Heart left ventricle (tissue), 16 donors: ENCODE data around the gene MAN2B2. TPM values are rescaled to one million over a fixed set of nuclear protein-coding genes. Genes with fewer than 3 reads are reported as not detected.

ENCODE experiments used
- ATAC-seq, 4 donors: fragments of 200-7000 bp; cut with Tn5 transposase; one replicate each; pipeline ENCODE4 v1.9.1; 2020 to 2022; ENCODE audit warnings: moderate library complexity in 4 of 4, mild to moderate bottlenecking in 3 of 4, moderate number of reproducible peaks in 1 of 4
- DNase-seq, 5 donors: peaks; one replicate each; pipeline ENCODE4 v3.0.0-alpha.2; 2020
- H3K27ac ChIP-seq, 12 donors: fragments of 200-600 bp; sonication (generic) in 4 of 12; one replicate each; pipeline versions ENCODE4 v1.5.0 to v1.8.0; 2016 to 2022; ENCODE audit warnings: mild to moderate bottlenecking in 2 of 12
- H3K27me3 ChIP-seq, 9 donors: fragments of 200-600 bp; sonication (generic) in 2 of 9; one replicate each; pipeline versions ENCODE4 v1.5.1 to v1.8.0; 2016 to 2022; ENCODE audit warnings: mild to moderate bottlenecking in 3 of 9
- H3K36me3 ChIP-seq, 9 donors: fragments of 200-600 bp; sonication (generic) in 2 of 9; one replicate each; pipeline versions ENCODE4 v1.5.0 to v1.8.0; 2018 to 2022; ENCODE audit warnings: mild to moderate bottlenecking in 2 of 9
- H3K4me1 ChIP-seq, 12 donors: fragments of 200-600 bp; sonication (generic) in 4 of 12; one replicate each; pipeline versions ENCODE4 v1.5.0 to v1.8.0; 2016 to 2022; ENCODE audit warnings: mild to moderate bottlenecking in 3 of 12
- H3K4me3 ChIP-seq, 12 donors: fragments of 200-600 bp; sonication (generic) in 4 of 12; one replicate each; pipeline versions ENCODE4 v1.5.0 to v1.8.0; 2017 to 2022; ENCODE audit warnings: mild to moderate bottlenecking in 9 of 12, moderate library complexity in 4 of 12
- H3K9me3 ChIP-seq, 12 donors: fragments of 200-600 bp; sonication (generic) in 4 of 12; one replicate each; pipeline versions ENCODE4 v1.5.0 to v1.8.0; 2016 to 2022; ENCODE audit warnings: mild to moderate bottlenecking in 1 of 12
- POLR2A ChIP-seq, 2 donors: fragments of 450-650 bp; IDR thresholded peaks; one replicate each; pipeline ENCODE4 v1.6.1; 2017; ENCODE audit warnings: antibody characterized with exemption in 2 of 2, mild to moderate bottlenecking in 2 of 2, moderate library complexity in 2 of 2
- WGBS, 4 donors: extraction: QIAGEN DNeasy Blood & Tissue Kit in 2 of 4; methylation state at CpG; one replicate each; pipeline versions ENCODE4 v1.1.5 to v1.1.7; 2013 to 2018; 5-methylcytosine and 5-hydroxymethylcytosine counted together
- intact Hi-C, 10 donors: fragments of 100-400 bp; cut with DNase I; formaldehyde crosslinking; loops; one replicate each; pipeline versions ENCODE4 v1.11.1 to v1.14.2; 2022
- polyA plus RNA-seq, 2 donors: library from polyadenylated mRNA; stranded (reverse); fragments of 200-250 nt; gene quantifications; one replicate each; pipeline ENCODE4 v1.2.3, GENCODE V29; 2013
- total RNA-seq, 9 donors: library from RNA; depleted of rRNA in 2 of 9; stranded (reverse); fragments of >200 nt in 2 of 9; fragmentation: NEBNext Ultra II Directional in 3 of 9; extraction: Animal tissue kit (Norgen Biotek cat#: 25700) in 3 of 9; gene quantifications; one replicate each; pipeline versions ENCODE4 v1.1.0 to v1.2.4, GENCODE V29; 2016 to 2023
- TF ChIP-seq, protein P1 (sequence below), 12 donors: fragments of 200-600 bp; sonication (generic) in 4 of 12; IDR thresholded peaks; one replicate each; pipeline versions ENCODE4 v1.5.0 to v1.8.0; 2018 to 2022; ENCODE audit warnings: antibody characterized with exemption in 12 of 12, mild to moderate bottlenecking in 5 of 12
- donor health status: ischemic (EF 13 %, LVEDD 7.1; RV severe dilation, severe dysfunction).
- donor health status: healthy with polysubstance abuse.
- donor health status: DM: no; HTN: yes; CAD: no.
- donor health status: DM: no; HTN: no; CAD: no.
- donor health status: ischemic (EF 25% LVEDD 6.9; RV normal size, moderate dysfunction).
- donor health status: ischemic (EF 25% LVEDD 5.7; RV mildly dilated, moderate dysfunction).
- donor health status: healthy.
- donor health status: DM: yes; HTN: yes; CAD: no.
- donor health status: ischemic (EF 35%, LVEDD 5.7; RV mildly dilated, moderate dysfunction).
- donor health status: nonischemic (EF 11% LVEDD 7.7; RV severe dilation, severe dysfunction).
- donor health status: DM: yes; HTN: yes; CAD: no.
- donor health status: PGD.
- donor health status: ischemic (EF 29% LVEDD 5.4; RV normal size, mild dysfunction).
- donor health status: nonischemic (EF 23%, LVEDD 6.1; RV moderate dilation, normal function).

Gene MAN2B2
- total and polyA plus RNA-seq, 11 donors, result 4.4 to 33.6 (median 19.8) TPM

DNA sequence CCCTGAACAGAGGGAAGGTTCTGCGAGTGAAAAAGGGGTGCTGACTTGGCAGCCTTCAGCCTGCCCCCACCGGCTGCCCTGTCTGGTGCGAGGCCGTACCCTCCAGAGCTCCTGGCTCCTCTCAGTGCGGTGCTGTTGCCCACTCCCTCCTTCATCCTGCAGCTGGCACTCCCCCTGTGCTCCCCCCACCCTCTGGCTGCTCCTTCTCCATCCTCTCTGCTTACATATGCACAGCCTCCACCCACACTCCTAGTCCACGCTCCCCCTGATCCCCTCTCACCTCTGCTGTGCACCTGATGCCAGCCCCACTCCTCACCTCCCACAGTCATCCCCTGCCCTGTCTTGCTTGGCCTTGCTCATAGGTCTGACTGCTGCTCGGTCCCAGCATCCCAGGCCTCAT, 9.9 kb downstream of the MAN2B2 start:
- TF ChIP-seq, protein P1, sequence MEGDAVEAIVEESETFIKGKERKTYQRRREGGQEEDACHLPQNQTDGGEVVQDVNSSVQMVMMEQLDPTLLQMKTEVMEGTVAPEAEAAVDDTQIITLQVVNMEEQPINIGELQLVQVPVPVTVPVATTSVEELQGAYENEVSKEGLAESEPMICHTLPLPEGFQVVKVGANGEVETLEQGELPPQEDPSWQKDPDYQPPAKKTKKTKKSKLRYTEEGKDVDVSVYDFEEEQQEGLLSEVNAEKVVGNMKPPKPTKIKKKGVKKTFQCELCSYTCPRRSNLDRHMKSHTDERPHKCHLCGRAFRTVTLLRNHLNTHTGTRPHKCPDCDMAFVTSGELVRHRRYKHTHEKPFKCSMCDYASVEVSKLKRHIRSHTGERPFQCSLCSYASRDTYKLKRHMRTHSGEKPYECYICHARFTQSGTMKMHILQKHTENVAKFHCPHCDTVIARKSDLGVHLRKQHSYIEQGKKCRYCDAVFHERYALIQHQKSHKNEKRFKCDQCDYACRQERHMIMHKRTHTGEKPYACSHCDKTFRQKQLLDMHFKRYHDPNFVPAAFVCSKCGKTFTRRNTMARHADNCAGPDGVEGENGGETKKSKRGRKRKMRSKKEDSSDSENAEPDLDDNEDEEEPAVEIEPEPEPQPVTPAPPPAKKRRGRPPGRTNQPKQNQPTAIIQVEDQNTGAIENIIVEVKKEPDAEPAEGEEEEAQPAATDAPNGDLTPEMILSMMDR (IDR thresholded peaks at IDR 0.05), result no peak
- no peak for TF ChIP-seq POLR2A (IDR thresholded peaks at IDR 0.05)
- WGBS, 4 donors, result 93 to 98% (median 94%) methylated on average over 7 of the region's 7 CpGs
- ATAC-seq (no peak), DNase-seq (no peak)
- H3K9me3 ChIP-seq, result peaks cover 0 to 27% (median 1%) of the 10 kb centered on the region in 12 donors
- H3K36me3 ChIP-seq, result peaks cover 0 to 58% (median 28%) of the 10 kb centered on the region in 9 donors
- H3K27ac ChIP-seq, result no peak overlapping the region
- H3K4me3 ChIP-seq, result no peak overlapping the region
- intact Hi-C loops, result no loop called here
- no peaks in the 10 kb centered on the region for H3K4me1 ChIP-seq
- H3K27me3 ChIP-seq, result no peaks in the 10 kb centered on the region

DNA sequence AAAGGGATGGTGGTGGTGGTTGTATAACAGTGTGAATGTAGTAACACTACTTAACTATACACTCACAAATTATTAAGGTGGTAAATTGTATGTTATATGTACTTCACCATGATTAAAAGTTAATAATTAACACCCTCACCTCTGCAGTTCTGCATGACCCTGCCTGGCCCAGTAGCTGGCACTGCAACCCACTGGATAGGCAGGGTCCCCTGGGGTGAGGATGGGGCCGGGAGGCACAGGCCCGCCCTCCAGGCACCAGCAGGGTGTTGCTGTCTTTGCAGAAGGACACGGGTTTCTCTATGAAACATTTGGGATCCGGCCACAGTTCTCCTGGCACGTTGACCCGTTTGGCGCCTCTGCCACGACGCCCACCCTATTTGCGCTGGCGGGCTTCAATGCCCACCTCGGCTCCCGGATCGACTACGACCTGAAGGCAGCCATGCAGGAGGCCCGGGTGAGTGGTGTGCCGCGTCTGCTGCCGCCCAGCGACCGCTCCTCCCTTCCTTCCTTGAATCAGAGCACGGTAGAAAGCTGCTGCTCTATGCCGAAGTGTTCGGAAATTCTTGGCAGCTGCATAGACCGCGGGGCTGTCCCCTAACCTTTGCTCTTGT, 11.8 kb downstream of the MAN2B2 start:
- Histone ChIP-seq H3K36me3 (peaks cover 0 to 55% (median 22%) of the 10 kb centered on the region in 9 donors), H3K27me3 (no peaks in the 10 kb centered on the region), H3K27ac (no peak overlapping the region), H3K9me3 (peaks cover 0 to 25% (median 1%) of the 10 kb centered on the region in 12 donors), H3K4me3 (no peak overlapping the region), H3K4me1 (no peaks in the 10 kb centered on the region)
- no peak for ATAC-seq
- intact Hi-C loops, result no loop called here
- peak in 2 of 5 donors; percentile 10 to 28 for DNase-seq
- WGBS, 4 donors, result 82 to 88% (median 84%) methylated on average over 26 of the region's 26 CpGs
- no peak for TF ChIP-seq POLR2A (IDR thresholded peaks at IDR 0.05)
- TF ChIP-seq, protein P1 (IDR thresholded peaks at IDR 0.05), result no peak

DNA sequence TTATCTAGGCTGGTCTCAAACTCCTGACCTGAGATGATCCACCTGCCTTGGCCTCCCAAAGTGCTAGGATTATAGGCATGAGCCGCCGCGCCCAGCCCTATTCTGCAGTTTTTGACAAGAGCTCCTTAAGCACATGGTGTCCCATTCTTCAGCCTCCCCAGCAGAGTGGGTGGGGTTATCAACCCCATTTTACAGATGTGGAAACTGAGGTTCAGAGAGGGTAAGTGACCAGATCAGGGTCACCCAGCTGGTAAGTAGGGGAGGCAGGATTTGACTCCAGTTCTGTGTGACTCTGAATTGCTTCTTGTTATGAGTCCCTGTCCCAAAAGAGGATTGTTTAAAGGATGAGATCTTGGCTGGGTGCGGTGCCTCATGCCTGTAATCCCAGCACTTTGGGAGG, 14.5 kb downstream of the MAN2B2 start:
- H3K27ac ChIP-seq, result no peak overlapping the region
- WGBS, 4 donors, result 92 to 100% (median 97%) methylated on average over 4 of the region's 4 CpGs
- DNase-seq (peak in 1 of 5 donors; percentile 8), ATAC-seq (no peak)
- peaks cover 0 to 70% (median 21%) of the 10 kb centered on the region in 9 donors for H3K36me3 ChIP-seq
- peaks cover 0 to 9% (median 0%) of the 10 kb centered on the region in 12 donors for H3K9me3 ChIP-seq
- TF ChIP-seq POLR2A (IDR thresholded peaks at IDR 0.05), result no peak
- TF ChIP-seq, protein P1 (IDR thresholded peaks at IDR 0.05), result no peak
- intact Hi-C loops, result no loop called here
- no peaks in the 10 kb centered on the region for H3K4me1 ChIP-seq
- no peak overlapping the region for H3K4me3 ChIP-seq
- H3K27me3 ChIP-seq, result no peaks in the 10 kb centered on the region

DNA sequence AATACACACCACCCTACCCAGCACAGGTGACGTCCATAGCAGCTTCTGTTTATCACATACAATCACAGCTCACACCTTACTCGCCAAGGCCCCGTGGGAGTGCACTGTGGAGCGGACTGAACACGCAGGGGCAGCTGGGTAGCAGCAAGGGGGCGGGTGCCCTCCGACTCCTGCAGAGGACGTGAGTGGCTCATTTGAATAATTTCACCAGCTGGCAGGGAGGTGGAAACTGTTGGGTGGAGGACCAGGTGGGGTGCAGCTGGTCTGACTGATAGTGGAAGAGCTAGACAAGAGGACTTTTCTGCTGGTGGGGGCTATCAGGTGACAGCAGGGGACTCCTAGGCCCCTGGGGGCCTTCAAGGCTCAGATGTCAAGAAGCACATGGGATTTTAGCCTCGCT, 16.3 kb downstream of the MAN2B2 start:
- no peak overlapping the region for H3K27ac ChIP-seq
- intact Hi-C loops, result no loop called here
- H3K36me3 ChIP-seq, result peaks cover 0 to 69% (median 23%) of the 10 kb centered on the region in 9 donors
- WGBS, 4 donors, result 83 to 92% (median 87%) methylated on average over 9 of the region's 9 CpGs
- ATAC-seq (no peak), DNase-seq (no peak)
- no peaks in the 10 kb centered on the region for H3K4me1 ChIP-seq
- no peak overlapping the region for H3K4me3 ChIP-seq
- H3K27me3 ChIP-seq, result no peaks in the 10 kb centered on the region
- TF ChIP-seq, protein P1 (IDR thresholded peaks at IDR 0.05), result no peak
- TF ChIP-seq POLR2A (IDR thresholded peaks at IDR 0.05), result no peak
- H3K9me3 ChIP-seq, result no peaks in the 10 kb centered on the region
